Hindlimb muscle (tissue), 1 donor: ENCODE measurements around the gene CEP85L. TPM values are rescaled to one million over a fixed set of nuclear protein-coding genes. Genes with fewer than 3 reads are reported as not detected.

Experiments used
- DNase-seq: peaks from one replicate; pipeline ENCODE4 v3.0.0-alpha.2; 2013
- polyA plus RNA-seq: library from polyadenylated mRNA; unstranded; fragments of 120-200 nt; gene quantifications from one replicate; pipeline ENCODE4 v1.2.1, GENCODE V29; 2013; ENCODE audit not compliant: insufficient read length

The CEP85L gene
- 20.0 TPM for polyA plus RNA-seq

DNA sequence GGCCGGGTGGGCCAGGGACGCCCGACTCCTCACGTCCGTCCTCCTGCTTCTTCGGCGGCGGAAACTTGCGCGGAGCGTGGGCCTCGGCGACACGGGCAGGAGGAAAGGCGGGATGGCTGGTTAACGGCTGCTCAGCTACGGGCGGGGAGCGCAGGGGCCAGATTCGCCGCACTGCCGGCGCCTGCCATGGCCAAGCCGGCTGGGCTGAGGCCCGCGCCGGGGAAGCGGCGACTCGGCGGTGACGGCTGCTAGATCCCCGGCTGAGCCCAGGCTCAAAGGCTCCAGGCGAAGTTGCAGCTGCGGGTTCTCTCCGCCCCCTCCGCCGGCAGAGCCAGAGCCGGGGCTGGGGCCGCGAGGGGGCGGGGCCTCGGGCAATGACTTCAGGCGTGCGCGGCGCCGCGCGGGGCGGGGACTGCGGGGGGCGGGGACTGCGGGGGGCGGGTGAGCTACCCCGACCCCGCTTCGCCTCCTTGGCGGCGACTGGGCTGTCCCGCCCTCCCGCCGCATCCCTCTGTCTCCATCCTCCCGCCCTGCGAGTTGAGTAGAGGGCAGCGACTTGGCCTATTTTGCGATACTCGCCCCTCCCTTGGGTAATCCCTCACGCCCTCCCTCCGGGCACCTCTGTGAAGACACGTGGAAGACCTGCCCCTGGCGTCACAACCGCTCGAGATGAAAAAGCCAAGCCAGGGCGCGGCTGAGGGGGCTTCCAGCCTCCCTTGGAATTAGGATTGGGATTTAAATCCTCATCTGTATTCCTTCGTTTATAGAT, at the start of gene CEP85L:
Gene CEP85L (minus strand): TSS at position 310 of the 769 bp plus-strand sequence. CDS start 322 bp downstream, outside the sequence.
- peak; percentile 93 for DNase-seq

DNA sequence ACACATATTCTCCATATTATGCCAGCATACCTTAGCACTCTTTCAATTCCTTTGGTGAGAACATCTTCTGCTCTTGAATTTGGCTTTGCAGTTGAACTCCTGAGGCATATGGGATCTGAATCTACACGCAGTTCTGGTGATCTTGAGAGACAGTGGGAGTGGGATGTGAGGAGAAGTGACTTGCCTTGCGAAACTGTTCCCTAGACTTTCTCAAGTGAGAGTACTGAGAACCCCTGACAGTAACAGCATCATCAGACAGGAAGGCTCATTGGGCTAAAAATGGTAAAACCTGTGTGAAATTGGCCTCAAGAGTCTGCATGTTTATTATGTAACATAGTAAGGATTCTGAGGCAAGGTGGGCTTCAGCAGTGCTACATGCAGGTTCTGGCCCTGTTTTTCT, 49.1 kb upstream of the CEP85L start:
- DNase-seq: no peak

DNA sequence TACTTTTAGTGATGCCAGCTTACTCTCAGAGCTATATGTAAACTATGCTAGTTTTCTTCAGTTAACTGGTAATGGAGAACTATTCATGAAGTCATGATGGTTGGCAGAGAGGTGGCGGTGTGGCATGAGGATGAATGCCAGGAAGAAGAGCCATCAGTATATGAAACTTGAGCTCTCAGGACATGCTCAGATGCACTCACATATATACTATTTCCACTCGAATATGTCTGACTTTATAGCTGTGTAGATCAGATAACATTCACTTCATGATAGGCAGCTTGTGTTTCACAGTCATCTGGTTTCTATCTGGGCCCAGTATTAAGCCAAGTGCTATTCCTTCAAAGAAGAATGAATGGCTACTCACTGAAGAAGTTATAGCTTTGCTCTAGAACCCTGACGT, 46.2 kb upstream of the CEP85L start:
- no peak for DNase-seq

DNA sequence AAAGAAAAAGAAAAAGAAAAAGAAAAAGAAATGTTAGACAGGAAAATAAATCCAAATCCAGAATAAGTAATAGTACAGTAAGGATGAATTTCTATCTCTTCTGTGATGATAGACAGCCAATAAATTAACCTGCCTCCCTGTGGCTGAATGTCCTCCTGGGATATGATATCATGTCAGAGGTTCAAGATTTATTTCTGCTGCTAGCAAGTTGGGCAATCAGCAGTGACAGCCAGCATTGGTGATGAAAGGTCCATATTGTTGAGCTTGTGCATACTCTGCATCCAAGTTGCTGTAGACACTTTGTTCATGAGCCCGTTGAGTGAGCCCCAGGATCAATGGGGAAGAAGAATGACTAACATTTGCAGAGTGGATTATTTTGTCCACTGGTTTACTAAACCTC, 44.9 kb upstream of the CEP85L start:
- no peak for DNase-seq

DNA sequence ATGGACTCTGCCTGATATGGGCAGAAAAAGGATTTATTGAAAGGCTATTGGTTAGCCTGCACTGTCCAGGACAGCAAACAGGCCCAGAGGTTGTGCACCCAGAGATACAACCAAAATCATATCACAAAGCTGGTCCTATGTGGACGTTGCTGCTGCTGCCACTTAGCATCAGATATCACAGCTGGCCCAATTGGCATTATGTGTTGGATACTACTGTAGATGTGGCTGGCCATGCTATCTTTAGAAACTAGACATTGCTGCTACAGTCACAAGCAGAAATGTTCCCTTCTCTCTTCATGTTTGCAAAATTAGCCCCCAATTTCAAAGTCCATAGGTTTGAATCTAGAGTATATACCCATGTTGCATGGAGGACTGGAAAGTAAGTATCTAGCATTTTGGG, 42.2 kb upstream of the CEP85L start:
- no peak for DNase-seq

DNA sequence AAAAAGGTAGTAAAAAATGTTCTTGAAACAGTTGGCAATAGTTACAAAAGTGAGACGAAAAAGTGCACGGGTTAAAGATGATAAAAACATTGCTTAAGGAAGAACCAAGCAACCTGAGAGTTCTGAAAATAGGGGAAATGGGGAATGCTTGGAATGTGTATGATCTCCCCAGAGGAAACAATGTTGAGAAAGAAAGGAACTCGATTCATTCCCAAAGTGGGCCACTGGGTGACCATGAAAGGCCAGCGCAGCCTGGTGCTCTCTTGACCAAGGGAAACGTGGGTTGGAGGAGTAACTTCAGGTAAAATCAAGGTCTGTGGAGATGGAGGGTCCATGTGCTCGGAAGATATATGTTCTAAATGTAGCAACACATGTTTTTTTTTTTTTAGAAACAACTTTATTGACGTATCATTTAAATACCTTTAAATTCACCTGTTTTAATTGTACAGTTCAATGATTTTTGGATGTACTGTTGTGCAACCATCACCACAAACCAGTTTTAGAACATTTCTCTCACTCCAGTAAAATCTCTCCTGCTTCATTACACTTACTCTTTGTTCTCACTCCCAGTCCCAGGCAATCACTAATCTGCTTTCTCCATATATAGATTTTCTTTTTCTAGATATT, 34.5 kb upstream of the CEP85L start:
- no peak for DNase-seq

DNA sequence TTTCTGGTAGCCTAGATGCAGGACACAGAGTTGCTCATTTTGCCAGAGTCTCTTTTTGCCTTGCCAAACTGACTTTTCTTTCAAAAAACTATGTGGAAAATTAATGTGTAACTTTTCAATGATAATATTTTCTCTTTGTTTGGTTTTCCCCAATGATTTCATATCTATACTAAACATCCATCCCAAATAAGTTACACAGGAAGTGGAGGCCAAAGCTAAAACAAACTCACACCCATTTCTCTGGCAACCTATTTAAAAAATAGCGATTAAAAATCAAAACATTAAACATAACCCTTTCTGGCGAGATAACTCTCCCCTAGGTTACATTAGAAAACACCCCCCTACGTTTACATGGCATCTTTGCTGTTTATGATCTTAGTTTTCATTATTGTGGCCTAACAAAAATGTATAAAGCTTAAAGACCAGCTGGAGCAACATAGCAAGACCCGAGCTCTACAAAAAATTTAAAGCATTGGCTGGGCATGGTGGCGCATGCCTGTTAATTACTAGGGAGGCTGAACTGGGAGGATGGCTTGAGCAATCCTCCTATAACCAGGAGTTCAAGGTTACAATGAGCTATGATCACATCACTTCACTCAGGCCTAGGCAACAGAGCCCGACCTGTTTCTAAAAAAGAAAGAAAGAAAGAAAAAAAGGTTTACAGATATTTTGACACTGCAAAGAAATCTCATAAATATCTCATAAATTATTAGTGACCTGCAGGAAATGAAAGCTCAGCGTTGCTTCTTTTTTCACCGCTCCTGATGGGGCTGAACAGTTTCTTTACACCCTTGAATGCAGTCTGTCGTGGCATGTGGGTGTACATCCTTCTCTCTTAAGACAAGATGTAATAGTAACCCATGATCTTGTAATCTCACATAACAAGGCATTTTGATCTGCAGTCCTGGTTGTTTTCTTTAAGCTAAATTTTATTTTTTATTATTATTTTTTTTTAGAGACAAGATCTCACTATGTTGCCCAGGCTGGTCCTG, 32.8 kb upstream of the CEP85L start:
- DNase-seq: no peak

DNA sequence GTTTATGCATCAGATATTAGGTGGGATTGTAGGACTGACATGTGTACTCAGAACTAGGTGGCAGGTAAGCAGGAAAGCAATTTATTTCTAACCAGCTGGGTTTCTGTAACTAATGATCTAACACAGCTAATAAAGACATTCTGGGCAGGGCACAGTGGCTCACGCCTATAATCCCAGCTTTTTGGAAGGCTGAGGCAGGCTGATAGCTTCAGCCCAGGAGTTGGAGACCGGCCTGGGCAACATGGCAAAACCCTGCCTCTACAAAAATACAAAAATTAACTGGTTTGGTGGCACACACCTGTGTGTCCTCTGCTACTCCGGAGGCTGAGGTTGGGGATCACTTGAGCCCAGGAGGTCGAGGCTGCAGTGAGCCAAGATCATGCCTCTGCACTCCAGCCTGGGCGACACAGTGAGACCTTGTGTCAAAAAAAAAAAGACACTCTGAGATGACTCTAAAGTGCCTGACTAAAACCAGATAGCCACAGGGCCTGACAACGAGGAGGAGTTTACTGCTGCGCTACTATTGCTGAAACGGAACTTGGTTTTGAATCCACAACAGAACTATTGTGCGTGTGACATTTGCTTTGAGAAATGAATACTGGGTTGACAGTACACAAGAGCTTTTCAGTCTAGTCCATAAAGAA, 29.2 kb upstream of the CEP85L start:
- no peak for DNase-seq

DNA sequence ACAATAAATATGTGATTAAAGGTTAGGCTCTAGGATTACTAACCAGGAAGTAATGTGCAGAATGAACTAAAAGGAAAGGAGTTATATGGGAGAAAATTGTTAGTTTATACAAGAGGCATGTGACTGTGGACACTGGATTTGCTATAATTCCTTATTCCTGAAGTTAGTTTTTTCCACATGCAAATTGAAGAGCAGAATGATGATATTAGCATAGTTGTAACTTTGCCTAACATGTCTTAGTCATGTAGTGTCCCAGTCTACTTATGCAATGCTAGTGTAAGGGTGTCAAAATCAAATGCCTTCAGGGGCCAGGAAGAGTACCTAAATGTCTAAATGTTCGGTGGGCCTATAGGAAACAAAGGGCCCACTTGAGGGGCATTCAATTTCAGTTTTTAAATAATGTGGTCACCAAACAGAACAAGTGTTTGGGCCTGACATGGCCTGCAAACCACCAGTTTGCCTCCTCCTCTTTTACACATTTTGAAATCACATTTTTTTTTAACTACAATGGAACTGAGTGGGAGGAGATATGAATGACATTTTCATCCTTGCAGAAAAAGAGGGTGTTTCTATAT, 28.0 kb upstream of the CEP85L start:
- no peak for DNase-seq

DNA sequence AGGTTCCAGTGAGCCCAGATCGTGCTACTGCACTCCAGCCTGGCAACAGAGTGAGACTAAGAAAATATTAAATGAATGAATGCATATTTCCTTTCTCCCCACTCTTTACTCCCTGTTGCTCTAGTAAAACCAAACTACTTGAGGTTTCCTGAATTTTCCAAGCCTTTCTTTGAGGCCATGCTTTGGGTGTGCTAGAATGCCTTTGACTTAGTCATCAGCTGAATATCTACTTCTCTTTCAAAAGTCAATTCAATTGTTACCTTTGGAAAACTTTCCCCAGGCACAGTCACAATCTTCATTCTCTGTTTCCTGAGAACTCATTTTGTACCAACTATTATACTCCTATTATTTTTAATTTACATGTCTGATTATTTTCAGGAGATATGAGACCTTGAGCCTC, 27.5 kb upstream of the CEP85L start:
- no peak for DNase-seq

DNA sequence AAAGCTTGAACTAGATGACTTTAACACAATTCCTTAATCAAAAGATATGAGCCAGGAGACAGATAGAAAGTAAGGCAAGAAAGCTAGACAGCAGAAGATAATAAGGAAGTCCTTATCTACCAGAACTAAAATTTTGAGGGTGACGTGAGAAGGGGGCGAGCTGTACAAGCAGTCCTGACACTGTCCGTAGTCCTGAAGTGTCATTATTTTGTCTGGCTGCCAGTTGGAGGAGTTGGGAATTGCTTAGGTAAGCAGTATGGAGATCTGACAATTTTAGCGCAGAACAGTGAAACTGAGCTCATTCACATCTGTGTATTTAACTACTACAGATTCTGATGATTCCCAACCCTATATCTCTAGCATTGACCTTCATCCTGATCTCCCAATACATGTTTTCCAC, 25.8 kb upstream of the CEP85L start:
- DNase-seq: no peak

DNA sequence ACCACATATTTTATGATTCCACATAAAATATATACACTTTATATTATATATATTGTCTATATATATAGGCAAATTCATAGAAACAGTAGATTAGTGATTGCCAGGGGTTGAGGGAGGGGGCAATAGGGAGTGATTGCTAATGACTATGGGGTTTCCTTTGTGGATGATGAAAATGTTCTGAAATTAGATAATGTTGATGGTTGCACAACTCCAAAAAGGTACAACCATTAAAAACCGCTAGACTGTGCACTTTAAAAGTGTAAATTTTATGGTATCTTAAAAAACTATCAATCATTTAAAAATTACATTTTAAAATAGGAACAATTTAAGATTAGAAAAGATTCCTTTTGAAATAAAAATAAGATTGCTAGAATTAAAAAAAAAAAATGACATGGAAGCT, 23.8 kb upstream of the CEP85L start:
- DNase-seq: no peak

DNA sequence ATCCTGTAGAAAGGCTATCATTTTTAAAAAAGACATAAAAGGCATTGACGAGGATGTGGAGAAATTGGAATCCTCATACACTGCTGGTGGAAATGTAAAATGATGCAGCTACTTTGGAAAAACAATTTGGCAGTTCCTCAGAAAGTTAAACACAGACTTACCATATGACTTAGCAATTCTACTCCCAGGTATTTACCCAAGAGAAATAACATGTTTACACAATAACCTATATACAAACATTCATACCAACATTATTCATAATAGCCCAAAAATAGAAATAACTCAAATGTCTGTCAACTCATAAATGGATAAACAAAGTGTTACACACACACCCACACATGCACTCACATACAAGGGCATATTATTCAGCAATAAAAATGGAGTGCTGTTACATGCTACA, 23.4 kb upstream of the CEP85L start:
- no peak for DNase-seq

DNA sequence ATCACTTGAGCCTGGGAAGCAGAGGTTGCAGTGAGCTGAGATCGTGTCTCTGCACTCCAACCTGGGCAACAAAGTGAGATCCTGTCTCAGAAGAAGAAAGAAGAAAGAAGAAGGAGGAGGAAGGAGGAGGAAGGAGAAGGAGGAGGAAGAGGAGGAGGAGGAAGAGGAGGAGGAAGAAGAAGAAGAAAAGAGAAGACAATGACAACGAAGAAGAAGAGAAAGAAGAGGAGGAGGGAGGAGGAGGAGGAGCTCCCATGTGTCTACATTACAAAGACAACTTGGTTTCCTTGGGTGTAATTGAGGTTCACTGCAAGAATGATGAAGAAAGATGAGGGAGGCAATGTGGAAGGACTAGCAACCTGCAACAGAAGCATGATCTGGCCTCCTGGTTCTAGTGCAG, 21.3 kb upstream of the CEP85L start:
- no peak for DNase-seq

DNA sequence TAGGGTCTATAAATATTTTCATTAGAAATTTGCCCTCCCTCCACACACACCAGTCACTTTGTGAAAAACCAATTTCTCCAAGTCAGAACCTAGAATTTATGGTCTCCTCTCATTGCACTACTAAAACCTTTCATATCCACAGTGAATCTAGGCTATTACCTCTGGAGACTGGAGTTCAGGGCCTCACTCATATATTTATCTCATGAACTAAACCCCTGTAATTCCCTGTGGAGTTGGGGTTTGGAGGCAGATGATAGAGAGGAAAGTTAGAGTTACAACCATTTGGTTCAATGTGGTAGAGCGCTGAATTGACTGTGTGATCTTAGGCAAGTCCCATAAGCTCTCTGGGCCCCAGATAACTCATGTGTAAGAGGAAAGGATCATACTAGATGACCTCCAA, 18.2 kb upstream of the CEP85L start:
- no peak for DNase-seq

DNA sequence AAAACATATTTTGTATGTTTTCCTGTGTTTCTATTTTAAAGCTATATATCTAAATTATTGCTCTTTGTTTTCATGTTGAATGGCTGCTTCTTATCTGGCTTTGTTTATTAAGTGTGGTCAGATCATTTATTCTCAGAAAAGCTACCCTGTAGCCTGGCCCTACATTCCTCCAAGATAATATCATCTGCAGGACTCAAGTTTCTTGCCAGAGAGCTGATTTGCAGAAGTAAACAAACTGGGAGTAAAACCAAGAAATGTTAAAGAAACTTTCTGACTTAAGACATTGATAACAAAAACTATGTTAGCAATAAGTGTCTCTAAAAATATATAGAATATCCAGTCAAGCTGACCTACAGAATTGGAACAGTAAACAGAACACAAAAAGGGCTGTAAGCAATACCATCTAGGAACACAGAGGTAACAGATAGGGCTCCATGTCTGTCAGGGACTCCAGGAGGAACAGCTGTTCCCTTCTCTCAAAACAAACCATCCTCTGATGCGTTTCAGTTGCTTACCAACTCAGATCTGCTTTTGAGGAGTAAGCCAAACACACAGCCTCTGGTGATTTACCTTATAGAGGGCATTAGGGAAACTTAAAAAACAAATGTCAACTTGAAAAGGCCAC, 17.5 kb upstream of the CEP85L start:
- DNase-seq: no peak

DNA sequence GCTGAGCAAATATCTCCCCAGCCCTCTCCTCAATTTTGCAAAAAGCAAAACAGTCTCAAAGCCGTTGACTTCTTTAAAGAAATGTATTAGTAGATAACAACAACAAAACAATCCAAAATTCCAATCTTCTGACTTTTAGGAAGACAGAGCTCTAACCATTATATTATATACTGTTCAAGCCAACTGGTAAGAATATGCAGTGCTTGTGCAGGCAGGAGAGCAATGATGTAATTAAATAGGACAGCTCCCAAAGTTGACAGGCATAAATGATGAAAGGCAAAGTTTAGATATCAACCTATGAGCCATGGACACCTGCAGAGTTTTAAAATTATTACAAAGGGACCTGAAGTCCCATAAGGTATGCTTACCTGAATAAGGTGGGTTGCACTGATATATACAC, 16.6 kb upstream of the CEP85L start:
- DNase-seq: no peak

DNA sequence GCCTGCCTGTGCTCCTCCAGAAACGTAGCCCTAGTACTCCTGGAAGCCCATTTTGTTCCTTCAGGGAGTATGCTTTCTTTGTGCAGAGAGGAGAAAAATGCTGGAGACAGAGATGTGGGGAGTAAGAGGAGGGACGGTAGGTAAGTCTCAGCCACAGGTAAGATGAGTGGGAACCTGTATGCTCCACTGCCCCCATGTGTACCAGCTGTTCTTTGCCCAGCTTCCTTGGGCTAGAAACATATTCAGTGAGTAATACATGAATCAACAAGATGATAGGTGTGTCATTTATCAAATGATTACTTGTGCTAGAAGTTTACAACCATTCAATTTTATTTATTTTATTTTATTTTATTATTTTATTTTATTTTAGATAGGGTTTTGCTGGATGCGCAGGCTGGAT, 13.6 kb upstream of the CEP85L start:
- DNase-seq: no peak

DNA sequence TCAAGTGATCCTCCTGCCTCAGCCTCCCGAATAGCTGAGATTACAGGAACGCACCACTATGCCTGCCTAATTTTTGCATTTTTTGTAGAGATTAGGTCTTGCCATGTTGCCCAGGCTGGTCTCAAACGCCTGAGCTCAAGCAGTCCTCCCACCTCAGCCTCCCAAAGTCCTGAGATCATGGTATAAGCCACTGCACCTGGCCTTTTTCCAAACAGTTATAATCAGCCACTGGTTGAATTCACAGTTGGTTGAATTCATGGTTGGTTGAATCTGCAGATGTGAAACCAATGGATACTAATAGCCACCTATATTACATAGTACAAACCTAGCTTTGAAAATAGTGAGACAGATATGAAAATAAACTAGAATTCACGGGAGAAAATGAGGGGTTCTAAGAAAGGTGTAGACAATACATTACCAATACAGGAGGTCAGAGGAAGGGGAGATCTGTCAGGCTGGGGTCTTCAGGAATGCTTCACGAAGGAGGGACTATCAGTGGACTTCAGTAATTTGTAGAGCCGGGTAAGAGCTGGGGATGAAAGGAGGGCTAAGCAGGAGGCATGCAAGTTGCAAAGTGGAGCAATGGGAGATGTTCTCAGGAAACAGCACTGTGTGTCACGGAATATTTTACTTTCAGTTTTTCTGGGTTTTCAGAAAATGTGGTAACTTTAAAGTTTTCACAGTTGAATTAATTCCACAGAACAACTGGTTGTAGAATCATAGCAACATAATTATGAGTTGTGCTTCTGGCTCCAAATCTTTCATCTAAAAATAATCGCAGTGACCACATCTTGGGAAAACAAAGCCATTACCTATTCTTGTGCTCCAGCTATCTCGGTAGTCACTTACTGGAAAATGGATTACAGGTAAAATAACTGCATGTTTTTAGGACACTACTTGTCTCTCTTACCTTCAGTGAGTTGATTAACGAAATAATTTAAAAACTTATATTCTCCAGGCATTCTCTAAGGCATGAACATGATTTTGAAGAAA, 12.9 kb upstream of the CEP85L start:
- DNase-seq: no peak

DNA sequence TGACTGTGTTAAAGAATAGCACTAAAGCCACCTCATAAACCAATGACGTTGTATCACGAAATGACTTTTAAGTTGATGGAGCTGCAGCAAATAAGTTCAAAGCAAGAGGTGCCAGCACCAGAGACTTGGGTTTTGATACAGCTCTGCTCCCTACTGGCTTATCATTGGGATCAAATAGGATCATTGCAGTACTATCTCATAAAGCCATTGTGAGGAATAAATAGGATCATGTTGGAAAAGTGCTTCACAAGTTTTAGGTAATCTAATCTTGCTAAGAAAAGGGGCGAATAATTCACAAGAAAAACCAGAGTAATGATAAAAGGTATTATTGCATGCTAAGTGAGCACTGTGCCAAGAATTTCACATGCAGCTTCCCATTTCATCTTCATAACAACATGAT, 10.4 kb upstream of the CEP85L start:
- DNase-seq: no peak

DNA sequence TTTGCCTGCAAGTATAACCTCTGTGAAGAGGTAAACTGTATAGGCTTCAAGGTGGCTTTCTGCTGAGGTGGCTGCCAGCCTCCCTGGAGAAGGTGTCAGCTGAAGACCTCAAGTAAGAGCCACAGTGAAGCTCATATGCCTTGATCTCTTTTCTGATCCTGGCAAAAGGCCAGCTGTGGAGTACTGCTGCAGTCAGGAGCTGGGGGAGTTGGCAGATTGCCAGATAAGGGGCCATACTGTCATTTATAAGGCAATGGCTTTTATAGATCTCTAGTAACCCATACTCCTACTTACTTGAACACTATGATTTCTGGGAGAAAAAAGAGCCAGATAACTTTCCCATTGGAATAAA, 8.8 kb upstream of the CEP85L start:
- no peak for DNase-seq
